CD4-positive, alpha-beta T cell treated with Interleukin-10 for 1 hour (primary cell): Measurements from ENCODE around the gene PNMA6E.

Experiments used
- DNase-seq: peaks from one replicate; pipeline ENCODE4 v3.0.0-alpha.2; 2020

PNMA6E gene

GRCh38 chrX:153347530-153347929 lies 53.6 kb downstream of the PNMA6E start:
- no peak for DNase-seq
